HuH-7 (cell line): Measurements from ENCODE around the gene PGBD5.

Experiments
- DNase-seq: peaks from one replicate; pipeline ENCODE4 v3.0.0; 2011; ENCODE audit warnings: low spot score

PGBD5 gene

DNA sequence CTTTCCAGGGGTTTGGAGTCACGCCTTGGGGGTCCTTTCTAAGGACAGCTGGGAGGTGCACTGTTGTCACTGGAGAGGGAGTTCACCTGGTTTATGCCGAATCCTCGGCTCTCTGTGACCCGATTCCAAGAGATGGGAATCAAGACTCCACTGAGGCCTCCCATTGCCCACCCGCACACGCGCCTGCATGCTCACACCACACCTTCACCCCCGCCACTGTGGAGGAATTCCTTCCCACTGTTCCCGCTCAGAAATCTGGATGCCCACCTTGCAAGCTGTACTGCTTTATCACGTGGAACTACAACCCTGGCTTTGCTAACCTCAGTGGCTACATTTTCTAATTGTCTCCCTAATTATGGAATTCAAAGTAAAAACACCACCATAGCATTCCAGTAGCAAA lies 29.2 kb downstream of the PGBD5 start:
- DNase-seq = no peak

GRCh38 chr1:230395932-230396331 lies 30.2 kb downstream of the PGBD5 start:
- DNase-seq = no peak

DNA sequence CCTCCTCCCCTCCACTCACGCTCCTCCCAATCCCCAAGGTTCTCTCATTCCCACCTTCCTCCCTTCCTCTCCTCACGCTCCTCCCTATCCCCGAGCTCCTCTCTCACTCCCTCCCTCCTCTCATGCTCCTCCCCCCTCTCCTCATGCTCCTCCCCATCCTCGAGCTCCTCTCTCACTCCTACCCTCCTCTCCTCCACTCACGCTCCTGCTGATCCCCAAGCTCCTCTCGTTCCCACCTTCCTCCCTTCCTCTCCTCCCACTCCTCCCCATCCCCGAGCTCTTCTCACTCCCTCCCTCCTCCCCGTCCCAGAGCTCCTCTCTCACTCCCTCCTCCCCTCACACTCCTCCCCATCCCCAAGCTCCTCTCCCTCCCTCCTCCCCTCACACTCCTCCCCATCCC lies 31.4 kb downstream of the PGBD5 start:
- no peak for DNase-seq

- no peak for DNase-seq
Observed at GRCh38 chr1:230394134-230394533, 32.0 kb downstream of the PGBD5 start.

GRCh38 chr1:230393722-230394121 lies 32.4 kb downstream of the PGBD5 start:
- DNase-seq = no peak

- DNase-seq = no peak
Observed at GRCh38 chr1:230392920-230393521, 33.1 kb downstream of the PGBD5 start.

GRCh38 chr1:230392536-230392909 lies 33.6 kb downstream of the PGBD5 start:
- DNase-seq = no peak

GRCh38 chr1:230391776-230392535 lies 34.2 kb downstream of the PGBD5 start:
- no peak for DNase-seq

GRCh38 chr1:230390371-230390770 lies 35.8 kb downstream of the PGBD5 start:
- DNase-seq = no peak

DNA sequence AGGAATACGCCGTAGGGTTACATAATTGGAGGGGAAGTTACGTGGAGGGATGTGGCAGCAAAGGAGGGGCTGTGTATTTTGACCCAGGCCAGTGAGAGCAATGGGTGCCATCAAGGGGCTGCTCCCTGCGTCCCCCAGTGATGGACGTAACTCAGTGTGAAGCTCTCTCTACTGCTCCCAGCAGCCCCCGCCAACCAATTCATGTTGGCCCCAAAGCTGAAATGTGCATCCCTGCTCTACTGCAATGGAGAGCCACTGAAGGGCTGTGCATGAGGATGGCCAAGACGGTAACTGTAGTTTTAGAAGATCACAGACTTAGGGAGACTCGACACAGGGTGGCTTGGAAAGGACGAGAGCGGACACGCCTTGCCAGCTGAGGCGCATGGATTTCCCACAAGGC lies 38.3 kb downstream of the PGBD5 start:
- no peak for DNase-seq

DNA sequence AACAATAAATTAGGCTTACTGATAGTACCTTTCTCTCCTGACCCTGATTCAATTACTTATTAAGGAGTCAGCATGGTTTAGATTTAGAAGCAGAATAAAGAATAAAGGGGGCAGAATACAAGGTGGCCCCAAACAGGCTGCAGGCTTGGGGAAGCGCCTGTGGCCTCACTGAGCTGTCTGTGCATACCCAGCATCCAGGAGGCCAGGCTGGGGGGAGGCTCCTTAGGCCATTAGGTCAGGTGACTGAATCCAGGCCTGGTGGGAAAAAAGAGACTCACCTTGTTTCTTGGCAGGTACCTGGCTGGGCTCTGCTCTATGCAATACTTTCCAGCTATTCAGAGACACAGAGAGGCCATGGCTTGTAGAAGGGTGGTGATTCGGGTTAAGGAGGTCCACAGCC lies 38.8 kb downstream of the PGBD5 start:
- no peak for DNase-seq

GRCh38 chr1:230386637-230387262 lies 39.4 kb downstream of the PGBD5 start:
- DNase-seq = no peak

- DNase-seq = no peak
Observed at GRCh38 chr1:230385930-230386329, 40.2 kb downstream of the PGBD5 start.

DNA sequence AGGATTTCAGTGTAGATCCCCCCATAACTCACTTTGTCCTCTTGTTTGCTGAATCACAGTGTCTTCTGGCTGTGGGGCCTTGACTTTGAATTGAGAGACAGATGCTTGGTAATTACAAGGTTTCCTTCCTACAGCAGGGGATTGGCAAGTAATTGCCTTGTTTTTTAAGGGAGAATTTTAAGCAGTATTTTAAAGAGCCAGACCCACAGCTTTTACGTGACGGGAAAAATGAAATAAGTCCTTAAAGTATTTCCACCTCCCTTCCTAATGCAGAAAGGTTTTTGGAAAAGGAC lies 41.0 kb downstream of the PGBD5 start:
- DNase-seq = no peak

- DNase-seq = no peak
Observed at GRCh38 chr1:230384380-230385157, 41.6 kb downstream of the PGBD5 start.

DNA sequence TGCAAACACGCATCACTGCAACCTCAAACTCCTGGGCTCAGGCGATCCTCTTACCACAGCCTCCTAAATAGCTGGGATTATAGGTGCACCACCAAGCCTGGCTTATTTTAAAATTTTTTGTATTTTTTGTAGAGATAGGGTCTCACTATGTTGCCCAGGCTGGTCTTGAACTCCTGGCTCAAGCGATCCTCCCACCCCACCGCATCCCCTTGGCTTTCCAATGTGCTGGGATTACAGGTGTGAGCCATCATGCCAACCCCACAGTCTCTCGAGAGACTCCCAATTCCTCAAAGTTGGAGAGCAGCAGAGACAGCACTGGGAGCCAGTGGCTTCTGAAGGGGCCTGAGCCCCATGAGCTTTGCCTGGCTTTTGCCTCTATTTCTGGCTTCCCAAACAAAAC lies 42.7 kb downstream of the PGBD5 start:
- no peak for DNase-seq

GRCh38 chr1:230382001-230382491 lies 44.1 kb downstream of the PGBD5 start:
- peak; percentile 24 for DNase-seq

GRCh38 chr1:230381585-230381984 lies 44.5 kb downstream of the PGBD5 start:
- no peak for DNase-seq

- peak; percentile 25 for DNase-seq
Observed at GRCh38 chr1:230381049-230381467, 45.1 kb downstream of the PGBD5 start.

GRCh38 chr1:230379928-230380327 lies 46.2 kb downstream of the PGBD5 start:
- DNase-seq = no peak

DNA sequence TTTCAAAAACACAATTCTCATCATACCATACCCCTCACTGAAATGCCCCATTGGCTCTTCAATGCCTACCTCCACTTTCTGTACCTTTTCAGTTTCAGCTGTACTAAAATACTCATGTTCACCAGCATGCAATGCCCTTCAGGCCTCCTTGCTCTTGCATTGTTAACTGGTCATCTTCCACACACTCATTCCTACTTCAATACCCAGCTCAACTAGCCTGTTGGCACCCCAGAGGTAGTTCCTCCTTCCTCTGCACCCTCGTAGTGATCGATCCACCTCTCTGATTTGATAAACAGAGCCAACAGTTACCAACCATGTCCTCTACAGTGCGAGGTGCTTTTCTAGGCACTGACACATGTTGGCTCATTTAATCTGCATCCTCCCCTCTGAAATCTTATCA lies 46.7 kb downstream of the PGBD5 start:
- no peak for DNase-seq

- no peak for DNase-seq
Observed at GRCh38 chr1:230377851-230378250, 48.3 kb downstream of the PGBD5 start.

- no peak for DNase-seq
Observed at GRCh38 chr1:230377324-230377723, 48.8 kb downstream of the PGBD5 start.
